GM19452 (cell line): ENCODE measurements around the gene RETN.
A peak's percentile ranks its signal among the peaks of the same experiment; 100 is the strongest.

Source experiments
- ATAC-seq: cut with Tn5 transposase; IDR thresholded peaks from one replicate; pipeline ENCODE4 v1.9.1; 2021; ENCODE audit not compliant: unreplicated experiment

RETN gene

GRCh38 chr19:7657131-7657751 is 11.6 kb upstream of the RETN start:
- no peak for ATAC-seq

- ATAC-seq: no peak
These were observed 10.6 kb upstream of the RETN start for GRCh38 chr19:7658219-7658686.

GRCh38 chr19:7661744-7662538 is 6.9 kb upstream of the RETN start:
- ATAC-seq: no peak

- no peak for ATAC-seq
These were observed 6.2 kb upstream of the RETN start for GRCh38 chr19:7662657-7663056.

- no peak for ATAC-seq
These were observed 5.1 kb upstream of the RETN start for GRCh38 chr19:7663706-7664105.

GRCh38 chr19:7665076-7665475 is 3.8 kb upstream of the RETN start:
- ATAC-seq: no peak

- ATAC-seq: no peak
These were observed 792 bp downstream of the RETN start for GRCh38 chr19:7669641-7670040.

- ATAC-seq: no peak
These were observed 1.4 kb downstream of the RETN start for GRCh38 chr19:7670150-7670783.

- no peak for ATAC-seq
These were observed 1.9 kb downstream of the RETN start for GRCh38 chr19:7670790-7671189.

- ATAC-seq: no peak
These were observed 3.7 kb downstream of the RETN start for GRCh38 chr19:7672522-7672921.

- no peak for ATAC-seq
These were observed 5.5 kb downstream of the RETN start for GRCh38 chr19:7674010-7675005.

GRCh38 chr19:7676376-7676775 is 7.5 kb downstream of the RETN start:
- no peak for ATAC-seq

GRCh38 chr19:7676854-7677253 is 8.0 kb downstream of the RETN start, which contains the start of gene MCEMP1:
TSS of gene MCEMP1 (plus strand) at chr19:7677090. CDS start at chr19:7677121, 31 bp downstream.
- no peak for ATAC-seq

- no peak for ATAC-seq
These were observed 8.9 kb downstream of the RETN start for GRCh38 chr19:7677669-7678311.

GRCh38 chr19:7678971-7679751 is 10.3 kb downstream of the RETN start:
- no peak for ATAC-seq

GRCh38 chr19:7679771-7680605 is 11.1 kb downstream of the RETN start:
- no peak for ATAC-seq

- ATAC-seq: peak; percentile 48
These were observed 11.9 kb downstream of the RETN start, which contains the start of gene TRAPPC5 for GRCh38 chr19:7680606-7681339. TSS of gene TRAPPC5 (plus strand) at chr19:7680833. CDS start at chr19:7682254, 1,421 bp downstream.
